Sigmoid colon (tissue), 4 donors: ENCODE results near the gene OR10X1.

ENCODE experiments used
- EP300 ChIP-seq, 4 donors: sonication (generic); formaldehyde crosslinking; IDR thresholded peaks; one replicate each; pipeline ENCODE4 v1.6.1; 2017; ENCODE audit warnings: antibody characterized with exemption in 4 of 4
- POLR2A ChIP-seq, 2 donors: fragments of 450-650 bp; IDR thresholded peaks; one replicate each; pipeline ENCODE4 v1.6.1; 2016; ENCODE audit warnings: antibody characterized with exemption in 2 of 2, mild to moderate bottlenecking in 2 of 2, moderate library complexity in 2 of 2
- POLR2AphosphoS5 ChIP-seq, 4 donors: sonication (generic); formaldehyde crosslinking; IDR thresholded peaks; one replicate each; pipeline ENCODE4 v1.6.1; 2017; ENCODE audit warnings: antibody characterized with exemption in 4 of 4
- TF ChIP-seq, protein P1 (sequence below), 4 experiments: fragments of 450-650 bp in 3 of 4; fragments of 200-600 bp in 1 of 4; IDR thresholded peaks; one replicate each; pipeline ENCODE4 v1.5.1; 2016 to 2019; ENCODE audit warnings: antibody characterized with exemption in 4 of 4, mild to moderate bottlenecking in 3 of 4, moderate library complexity in 2 of 4

- TF ChIP-seq, protein P1, sequence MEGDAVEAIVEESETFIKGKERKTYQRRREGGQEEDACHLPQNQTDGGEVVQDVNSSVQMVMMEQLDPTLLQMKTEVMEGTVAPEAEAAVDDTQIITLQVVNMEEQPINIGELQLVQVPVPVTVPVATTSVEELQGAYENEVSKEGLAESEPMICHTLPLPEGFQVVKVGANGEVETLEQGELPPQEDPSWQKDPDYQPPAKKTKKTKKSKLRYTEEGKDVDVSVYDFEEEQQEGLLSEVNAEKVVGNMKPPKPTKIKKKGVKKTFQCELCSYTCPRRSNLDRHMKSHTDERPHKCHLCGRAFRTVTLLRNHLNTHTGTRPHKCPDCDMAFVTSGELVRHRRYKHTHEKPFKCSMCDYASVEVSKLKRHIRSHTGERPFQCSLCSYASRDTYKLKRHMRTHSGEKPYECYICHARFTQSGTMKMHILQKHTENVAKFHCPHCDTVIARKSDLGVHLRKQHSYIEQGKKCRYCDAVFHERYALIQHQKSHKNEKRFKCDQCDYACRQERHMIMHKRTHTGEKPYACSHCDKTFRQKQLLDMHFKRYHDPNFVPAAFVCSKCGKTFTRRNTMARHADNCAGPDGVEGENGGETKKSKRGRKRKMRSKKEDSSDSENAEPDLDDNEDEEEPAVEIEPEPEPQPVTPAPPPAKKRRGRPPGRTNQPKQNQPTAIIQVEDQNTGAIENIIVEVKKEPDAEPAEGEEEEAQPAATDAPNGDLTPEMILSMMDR (IDR thresholded peaks at IDR 0.05), result no peak
- TF ChIP-seq POLR2A (IDR thresholded peaks at IDR 0.05) (no peak), POLR2AphosphoS5 (IDR thresholded peaks at IDR 0.05) (no peak), EP300 (IDR thresholded peaks at IDR 0.05) (no peak)
These were observed 21.0 kb upstream of the OR10X1 start for GRCh38 chr1:158600735-158601134.
